ENCODE data around the gene GSK3B.

GSK3B gene

GRCh38 chr3:120040813-120041377, 53.4 kb downstream of the GSK3B start:
- no peak for DNase-seq (ENCODE audit: low read depth, low spot score)
- TF ChIP-seq, protein P1, sequence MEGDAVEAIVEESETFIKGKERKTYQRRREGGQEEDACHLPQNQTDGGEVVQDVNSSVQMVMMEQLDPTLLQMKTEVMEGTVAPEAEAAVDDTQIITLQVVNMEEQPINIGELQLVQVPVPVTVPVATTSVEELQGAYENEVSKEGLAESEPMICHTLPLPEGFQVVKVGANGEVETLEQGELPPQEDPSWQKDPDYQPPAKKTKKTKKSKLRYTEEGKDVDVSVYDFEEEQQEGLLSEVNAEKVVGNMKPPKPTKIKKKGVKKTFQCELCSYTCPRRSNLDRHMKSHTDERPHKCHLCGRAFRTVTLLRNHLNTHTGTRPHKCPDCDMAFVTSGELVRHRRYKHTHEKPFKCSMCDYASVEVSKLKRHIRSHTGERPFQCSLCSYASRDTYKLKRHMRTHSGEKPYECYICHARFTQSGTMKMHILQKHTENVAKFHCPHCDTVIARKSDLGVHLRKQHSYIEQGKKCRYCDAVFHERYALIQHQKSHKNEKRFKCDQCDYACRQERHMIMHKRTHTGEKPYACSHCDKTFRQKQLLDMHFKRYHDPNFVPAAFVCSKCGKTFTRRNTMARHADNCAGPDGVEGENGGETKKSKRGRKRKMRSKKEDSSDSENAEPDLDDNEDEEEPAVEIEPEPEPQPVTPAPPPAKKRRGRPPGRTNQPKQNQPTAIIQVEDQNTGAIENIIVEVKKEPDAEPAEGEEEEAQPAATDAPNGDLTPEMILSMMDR (IDR thresholded peaks at IDR 0.05; ENCODE audit: low read depth, low read length), result no peak
- in situ Hi-C loops (cut with HindIII; ENCODE audit: low sequenced_read_pairs), result no loop called here
- H3K4me3 ChIP-seq (ENCODE audit: low read depth, low read length), result no peak overlapping the region

GRCh38 chr3:120039642-120040610, 54.3 kb downstream of the GSK3B start:
- no peak for DNase-seq (ENCODE audit: low read depth, low spot score)
- TF ChIP-seq, protein P1 (IDR thresholded peaks at IDR 0.05; ENCODE audit: low read depth, low read length), result peak; percentile 14
- no peak overlapping the region for H3K4me3 ChIP-seq (ENCODE audit: low read depth, low read length)
- in situ Hi-C loops (cut with HindIII; ENCODE audit: low sequenced_read_pairs), result no loop called here

DNA sequence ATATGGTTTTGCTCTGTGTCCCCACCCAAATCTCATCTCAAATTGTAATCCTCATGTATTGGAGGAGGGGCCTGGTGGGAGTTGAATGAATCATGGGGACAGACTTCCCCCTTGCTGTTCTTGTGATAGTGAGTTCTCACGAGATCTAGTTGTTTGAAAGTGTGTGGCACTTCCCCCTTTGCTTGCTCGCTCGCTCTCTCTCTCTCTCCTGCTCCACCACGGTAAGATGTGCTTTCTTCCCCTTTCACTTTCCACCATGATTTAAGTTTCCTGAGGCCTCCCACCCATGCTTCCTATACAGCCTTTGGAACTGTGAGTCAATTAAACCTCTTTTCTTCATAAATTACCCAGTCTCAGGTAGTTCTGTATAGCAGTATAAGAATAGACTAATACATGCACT, 60.7 kb downstream of the GSK3B start:
- DNase-seq (ENCODE audit: low read depth, low spot score), result no peak
- no peak overlapping the region for H3K4me3 ChIP-seq (ENCODE audit: low read depth, low read length)
- TF ChIP-seq, protein P1 (IDR thresholded peaks at IDR 0.05; ENCODE audit: low read depth, low read length), result no peak
- in situ Hi-C loops (cut with HindIII; ENCODE audit: low sequenced_read_pairs), result no loop called here

- TF ChIP-seq, protein P1 (IDR thresholded peaks at IDR 0.05; ENCODE audit: low read depth, low read length), result no peak
- no peak for DNase-seq (ENCODE audit: low read depth, low spot score)
- H3K4me3 ChIP-seq (ENCODE audit: low read depth, low read length), result no peak overlapping the region
- in situ Hi-C loops (cut with HindIII; ENCODE audit: low sequenced_read_pairs), result no loop called here
Measured at GRCh38 chr3:120031561-120031960, 62.7 kb downstream of the GSK3B start.

- TF ChIP-seq, protein P1 (IDR thresholded peaks at IDR 0.05; ENCODE audit: low read depth, low read length), result no peak
- in situ Hi-C loops (cut with HindIII; ENCODE audit: low sequenced_read_pairs), result no loop called here
- DNase-seq (ENCODE audit: low read depth, low spot score), result no peak
- H3K4me3 ChIP-seq (ENCODE audit: low read depth, low read length), result no peak overlapping the region
Measured at GRCh38 chr3:120029749-120030148, 64.5 kb downstream of the GSK3B start.

DNA sequence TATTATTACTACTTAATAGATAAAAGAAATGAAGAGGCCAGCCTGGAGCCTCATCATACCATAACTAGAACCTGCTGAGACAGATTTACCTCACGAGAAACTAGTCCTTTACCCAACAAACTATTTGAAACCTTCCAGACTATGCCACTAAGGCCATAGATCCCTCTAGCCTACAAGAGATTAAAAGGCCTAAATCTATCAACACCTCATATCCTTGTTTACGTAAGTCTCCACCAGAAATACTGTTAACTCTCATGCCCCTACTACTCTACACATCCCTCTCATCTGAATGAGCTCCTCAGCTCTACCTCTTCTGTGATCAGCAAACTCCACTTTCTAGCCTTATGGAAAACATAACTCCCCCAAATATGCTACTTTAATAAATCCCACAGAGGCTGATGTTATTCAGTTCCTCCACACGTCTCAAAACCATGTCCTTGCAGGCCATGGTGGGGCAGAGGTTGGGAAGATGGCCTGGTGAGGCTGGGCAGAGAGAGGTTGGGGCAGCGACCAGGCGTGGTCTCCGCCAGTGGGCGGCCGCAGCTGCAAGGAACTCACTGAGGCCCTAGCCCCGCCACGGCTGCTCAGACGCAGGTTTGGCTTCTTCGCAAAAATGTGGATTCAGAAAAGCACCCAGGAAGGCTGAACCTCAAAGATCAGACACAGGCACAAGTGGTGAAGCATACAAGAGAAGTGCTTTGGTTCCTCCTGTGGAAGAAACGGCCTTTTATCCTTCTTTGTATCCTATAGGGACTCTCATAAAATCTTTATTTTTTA, 65.8 kb downstream of the GSK3B start:
- no peak for DNase-seq (ENCODE audit: low read depth, low spot score)
- no peak overlapping the region for H3K4me3 ChIP-seq (ENCODE audit: low read depth, low read length)
- in situ Hi-C loops (cut with HindIII; ENCODE audit: low sequenced_read_pairs), result no loop called here

More for the DNA sequence above, 65.8 kb downstream of the GSK3B start:
- TF ChIP-seq, protein P1 (IDR thresholded peaks at IDR 0.05; ENCODE audit: low read depth, low read length), result no peak

All from astrocyte of the spinal cord (primary cell).